ENCODE results near the gene MPPED2. TPM values are rescaled to one million over a fixed set of nuclear protein-coding genes. Genes with fewer than 3 reads are reported as not detected.

Gene MPPED2
- total RNA-seq, 1 experiment from 2014 or later, result 2.4 TPM

- no peak for DNase-seq (ENCODE audit: low spot score)
- peaks cover 67% of the 10 kb centered on the region for H3K4me1 Mint-ChIP-seq
- ChIA-PET POLR2A (no interaction called here), CTCF (no interaction called here)
- no peak overlapping the region for H3K27ac Mint-ChIP-seq
- TF ChIP-seq RELA (CRISPR knock-in tag; IDR thresholded peaks at IDR 0.05; ENCODE audit: borderline replicate concordance) (no peak), ZNF138 (CRISPR knock-in tag; conservative IDR thresholded peaks at IDR 0.05) (no peak), CREM (CRISPR knock-in tag; IDR thresholded peaks at IDR 0.05) (no peak), ZNF263 (CRISPR knock-in tag; IDR thresholded peaks at IDR 0.05; ENCODE audit: low read depth) (no peak), MXD4 (CRISPR knock-in tag; IDR thresholded peaks at IDR 0.05; ENCODE audit: borderline replicate concordance) (no peak), ZNF423 (CRISPR knock-in tag; IDR thresholded peaks at IDR 0.05) (no peak), TEAD4 (CRISPR knock-in tag; IDR thresholded peaks at IDR 0.05) (no peak), CDX4 (CRISPR knock-in tag; IDR thresholded peaks at IDR 0.05; ENCODE audit: borderline replicate concordance) (no peak), PRDM15 (CRISPR knock-in tag; IDR thresholded peaks at IDR 0.05) (no peak), FOXK1 (CRISPR knock-in tag; IDR thresholded peaks at IDR 0.05) (no peak), NR1H2 (CRISPR knock-in tag; IDR thresholded peaks at IDR 0.05) (no peak)
- H3K36me3 Mint-ChIP-seq, result no peaks in the 10 kb centered on the region
- H3K27me3 Mint-ChIP-seq (ENCODE audit: low read depth), result peaks cover 70% of the 10 kb centered on the region
- ATAC-seq, result peak; percentile 4; the same call in 1 of the 2 replicates
- no peaks in the 10 kb centered on the region for H3K9me3 Mint-ChIP-seq
- no peak overlapping the region; the same call in 1 of the 2 replicates for H3K4me3 Mint-ChIP-seq
These were observed 134.5 kb downstream of the MPPED2 start for GRCh38 chr11:30451626-30452025.

- Mint-ChIP-seq H3K9me3 (no peaks in the 10 kb centered on the region), H3K27ac (no peak overlapping the region), H3K27me3 (ENCODE audit: low read depth) (peaks cover 67% of the 10 kb centered on the region), H3K36me3 (no peaks in the 10 kb centered on the region), H3K4me1 (peaks cover 68% of the 10 kb centered on the region), H3K4me3 (no peak overlapping the region)
- DNase-seq (ENCODE audit: low spot score), result no peak
- TF ChIP-seq TCF7 (CRISPR knock-in tag; IDR thresholded peaks at IDR 0.05; ENCODE audit: low read depth), result no peak
- CTCF ChIA-PET, result no interaction called here
- peak; percentile 21 for ATAC-seq
- POLR2A ChIA-PET, result no interaction called here
These were observed 135.0 kb downstream of the MPPED2 start for GRCh38 chr11:30451167-30451566.

- no peak for DNase-seq (ENCODE audit: low spot score)
- Mint-ChIP-seq H3K9me3 (no peaks in the 10 kb centered on the region), H3K36me3 (no peaks in the 10 kb centered on the region), H3K27ac (no peak overlapping the region), H3K27me3 (ENCODE audit: low read depth) (peaks cover 43% of the 10 kb centered on the region), H3K4me1 (peaks cover 61% of the 10 kb centered on the region), H3K4me3 (no peak overlapping the region)
- ATAC-seq, result no peak
- CTCF ChIA-PET, result no interaction called here
- POLR2A ChIA-PET, result no interaction called here
- TF ChIP-seq ESRRA (CRISPR knock-in tag; IDR thresholded peaks at IDR 0.05; ENCODE audit: borderline replicate concordance) (no peak), ERG (CRISPR knock-in tag; IDR thresholded peaks at IDR 0.05) (no peak), PRDM15 (CRISPR knock-in tag; IDR thresholded peaks at IDR 0.05) (no peak), ZNF281 (CRISPR knock-in tag; IDR thresholded peaks at IDR 0.05) (no peak), ZNF138 (CRISPR knock-in tag; conservative IDR thresholded peaks at IDR 0.05) (no peak), SOX15 (CRISPR knock-in tag; IDR thresholded peaks at IDR 0.05) (no peak), RELA (CRISPR knock-in tag; IDR thresholded peaks at IDR 0.05; ENCODE audit: borderline replicate concordance) (no peak), HMGXB4 (CRISPR knock-in tag; IDR thresholded peaks at IDR 0.05) (no peak)
These were observed 139.0 kb downstream of the MPPED2 start for GRCh38 chr11:30447058-30447640.
